Colonic mucosa (tissue), 4 donors: Measurements from ENCODE around the gene LAMA5. TPM values are rescaled to one million over a fixed set of nuclear protein-coding genes. Genes with fewer than 3 reads are reported as not detected.
A peak's percentile ranks its signal among the peaks of the same experiment; 100 is the strongest.

Experiments used
- DNase-seq: peaks from one replicate; pipeline ENCODE4 v3.0.0-alpha.2; 2020
- H3K27ac ChIP-seq: fragments of 200-600 bp; one replicate; pipeline ENCODE4 v1.8.0; 2021
- H3K27me3 ChIP-seq: fragments of 200-600 bp; one replicate; pipeline ENCODE4 v1.8.0; 2021
- H3K36me3 ChIP-seq: fragments of 200-600 bp; one replicate; pipeline ENCODE4 v1.8.0; 2021
- H3K4me1 ChIP-seq: fragments of 200-600 bp; one replicate; pipeline ENCODE4 v1.8.0; 2021; ENCODE audit warnings: mild to moderate bottlenecking
- H3K4me3 ChIP-seq: fragments of 200-600 bp; one replicate; pipeline ENCODE4 v1.8.0; 2021
- H3K9ac ChIP-seq, 2 donors: one replicate each; pipeline ENCODE4 v1.7.0; 2013; ENCODE audit warnings: control low read depth in 2 of 2, low read depth in 2 of 2, low read length in 2 of 2
- H3K9me3 ChIP-seq: fragments of 200-600 bp; one replicate; pipeline ENCODE4 v1.8.0; 2021
- CTCF ChIP-seq: fragments of 200-600 bp; IDR thresholded peaks from one replicate; pipeline ENCODE4 v1.8.0; 2022; ENCODE audit warnings: antibody characterized with exemption, mild to moderate bottlenecking
- intact Hi-C: fragments of 100-400 bp; cut with DNase I; formaldehyde crosslinking; loops from one replicate; pipeline ENCODE4 v1.14.1; 2022
- total RNA-seq, 2 donors: library from RNA; stranded (reverse); fragmentation: NEBNext Ultra II Directional in 1 of 2; extraction: Animal tissue kit (Norgen Biotek cat#: 25700) in 1 of 2; gene quantifications; one replicate each; pipeline ENCODE4 v1.2.1, GENCODE V29; 2021
- donor health status: healthy.
- donor health status: DM: no; HTN: no; CAD: no.
- donor health status: DM: no; HTN: no; CAD: no.

LAMA5 gene
- total RNA-seq, 2 donors from 2014 or later, result 32.5 to 35.5 TPM

GRCh38 chr20:62408640-62409039, 41.5 kb upstream of the LAMA5 start:
- no peak for DNase-seq
- no peaks in the 10 kb centered on the region for H3K36me3 ChIP-seq
- no peaks in the 10 kb centered on the region for H3K27me3 ChIP-seq
- no peaks in the 10 kb centered on the region for H3K9me3 ChIP-seq
- H3K4me1 ChIP-seq, result peaks cover 23% of the 10 kb centered on the region
- no peak for TF ChIP-seq CTCF
- no peak overlapping the region for H3K4me3 ChIP-seq
- no peak overlapping the region for H3K27ac ChIP-seq
- intact Hi-C loops, result no loop called here
- H3K9ac ChIP-seq, result peak overlapping the region in 1 of 2 donors; percentile 70

- no peak for DNase-seq
- H3K27ac ChIP-seq, result peak overlapping the region; percentile 45
- no peaks in the 10 kb centered on the region for H3K9me3 ChIP-seq
- no peaks in the 10 kb centered on the region for H3K36me3 ChIP-seq
- peaks cover 19% of the 10 kb centered on the region for H3K4me1 ChIP-seq
- intact Hi-C loops, result no loop called here
- H3K27me3 ChIP-seq, result no peaks in the 10 kb centered on the region
- no peak overlapping the region for H3K4me3 ChIP-seq
- peak overlapping the region; percentile 69 to 70 for H3K9ac ChIP-seq
- no peak for TF ChIP-seq CTCF
Observed at GRCh38 chr20:62408055-62408454, 40.9 kb upstream of the LAMA5 start.

GRCh38 chr20:62407221-62407992, 40.3 kb upstream of the LAMA5 start, which contains the start of gene CABLES2:
Gene CABLES2 (minus strand): TSS chr20:62407285. CDS start chr20:62407276, 9 bp downstream.
- DNase-seq, result peak; percentile 94
- Histone ChIP-seq H3K36me3 (no peaks in the 10 kb centered on the region), H3K4me3 (peak within 1 kb of the TSS; percentile 65), H3K9me3 (no peaks in the 10 kb centered on the region), H3K27me3 (no peaks in the 10 kb centered on the region), H3K27ac (peak within 1 kb of the TSS; percentile 45), H3K9ac (peak within 1 kb of the TSS; percentile 70 to 95), H3K4me1 (peaks cover 19% of the 10 kb centered on the region)
- no peak for TF ChIP-seq CTCF
- intact Hi-C loops, result no loop called here

GRCh38 chr20:62406635-62407176, 39.6 kb upstream of the LAMA5 start:
- H3K4me3 ChIP-seq, result peak overlapping the region; percentile 65
- H3K9me3 ChIP-seq, result no peaks in the 10 kb centered on the region
- no peaks in the 10 kb centered on the region for H3K27me3 ChIP-seq
- DNase-seq, result peak; percentile 42
- no peaks in the 10 kb centered on the region for H3K36me3 ChIP-seq
- H3K4me1 ChIP-seq, result peaks cover 19% of the 10 kb centered on the region
- H3K27ac ChIP-seq, result no peak overlapping the region
- TF ChIP-seq CTCF, result no peak
- intact Hi-C loops, result no loop called here
- peak overlapping the region; percentile 56 to 95 for H3K9ac ChIP-seq

- intact Hi-C loops, result no loop called here
- no peak for DNase-seq
Observed at GRCh38 chr20:62405981-62406513, 38.9 kb upstream of the LAMA5 start.

More at GRCh38 chr20:62405981-62406513, 38.9 kb upstream of the LAMA5 start:
- Histone ChIP-seq H3K27ac (no peak overlapping the region), H3K9ac (peak overlapping the region; percentile 56 to 95), H3K36me3 (no peaks in the 10 kb centered on the region), H3K9me3 (no peaks in the 10 kb centered on the region), H3K27me3 (no peaks in the 10 kb centered on the region), H3K4me3 (peak overlapping the region; percentile 65), H3K4me1 (peaks cover 19% of the 10 kb centered on the region)
- TF ChIP-seq CTCF, result no peak
